GM12872 (cell line): Measurements from ENCODE around the gene PSD.

Experiments used
- TF ChIP-seq, protein P1 (sequence below): IDR thresholded peaks from 3 replicates; pipeline ENCODE4 v1.5.1; 2011; ENCODE audit warnings: low read depth, mild to moderate bottlenecking, low read length, moderate library complexity; ENCODE audit not compliant: insufficient read depth

PSD gene

GRCh38 chr10:102413806-102414561 lies 4.6 kb downstream of the PSD start:
- TF ChIP-seq, protein P1, sequence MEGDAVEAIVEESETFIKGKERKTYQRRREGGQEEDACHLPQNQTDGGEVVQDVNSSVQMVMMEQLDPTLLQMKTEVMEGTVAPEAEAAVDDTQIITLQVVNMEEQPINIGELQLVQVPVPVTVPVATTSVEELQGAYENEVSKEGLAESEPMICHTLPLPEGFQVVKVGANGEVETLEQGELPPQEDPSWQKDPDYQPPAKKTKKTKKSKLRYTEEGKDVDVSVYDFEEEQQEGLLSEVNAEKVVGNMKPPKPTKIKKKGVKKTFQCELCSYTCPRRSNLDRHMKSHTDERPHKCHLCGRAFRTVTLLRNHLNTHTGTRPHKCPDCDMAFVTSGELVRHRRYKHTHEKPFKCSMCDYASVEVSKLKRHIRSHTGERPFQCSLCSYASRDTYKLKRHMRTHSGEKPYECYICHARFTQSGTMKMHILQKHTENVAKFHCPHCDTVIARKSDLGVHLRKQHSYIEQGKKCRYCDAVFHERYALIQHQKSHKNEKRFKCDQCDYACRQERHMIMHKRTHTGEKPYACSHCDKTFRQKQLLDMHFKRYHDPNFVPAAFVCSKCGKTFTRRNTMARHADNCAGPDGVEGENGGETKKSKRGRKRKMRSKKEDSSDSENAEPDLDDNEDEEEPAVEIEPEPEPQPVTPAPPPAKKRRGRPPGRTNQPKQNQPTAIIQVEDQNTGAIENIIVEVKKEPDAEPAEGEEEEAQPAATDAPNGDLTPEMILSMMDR: no peak

DNA sequence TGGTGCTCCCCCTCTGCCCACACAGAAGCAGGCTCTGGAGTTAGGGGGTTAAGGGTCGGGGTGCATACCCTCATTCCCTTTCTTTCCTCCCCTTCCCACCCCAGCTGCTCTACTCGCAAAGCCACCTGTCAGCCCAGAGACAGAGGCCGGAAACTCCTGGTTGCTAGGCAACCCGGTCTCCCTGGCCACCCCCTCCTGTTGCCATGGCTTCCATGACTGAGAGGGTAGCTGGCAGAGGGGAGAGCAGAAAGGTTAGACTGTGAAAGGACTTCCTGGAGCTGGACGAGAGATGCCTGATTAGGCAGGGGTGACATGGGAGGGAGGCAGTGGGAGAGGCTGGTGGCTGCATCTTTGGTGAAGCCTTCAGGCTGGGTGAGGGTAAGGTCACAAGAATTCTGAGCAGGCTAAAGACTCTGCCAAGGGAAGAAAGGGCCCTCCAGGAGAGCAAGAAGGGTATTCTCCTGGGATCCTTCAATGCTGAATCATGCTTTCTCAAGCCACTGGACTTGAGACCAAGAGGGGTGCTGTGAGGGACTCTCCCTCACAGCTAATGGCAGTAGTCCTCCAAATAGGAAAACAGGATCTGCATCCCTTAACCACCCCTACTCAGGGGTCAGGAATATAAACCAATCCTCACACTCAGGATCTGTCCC lies 5.4 kb downstream of the PSD start:
- TF ChIP-seq, protein P1: no peak

DNA sequence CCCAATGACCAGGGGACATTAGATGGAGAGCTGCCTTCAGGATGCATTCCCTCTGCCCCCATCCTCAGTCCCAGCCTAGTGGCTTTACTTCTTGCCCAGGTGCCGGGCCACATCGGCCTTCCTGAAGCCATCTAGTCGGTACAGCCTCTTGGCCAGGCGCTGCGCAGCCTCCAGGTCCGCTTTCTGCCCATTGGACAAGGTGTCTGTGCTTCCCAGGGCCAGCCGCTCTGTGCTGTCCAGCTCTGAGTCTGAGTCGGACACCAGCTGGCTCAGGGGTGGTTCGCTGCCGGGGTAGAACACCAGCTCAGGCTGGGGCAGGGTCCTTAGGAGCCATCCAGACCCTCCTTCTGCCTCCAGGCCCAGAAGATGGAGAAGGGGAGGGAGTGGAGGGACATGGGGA lies 6.3 kb downstream of the PSD start:
- TF ChIP-seq, protein P1: no peak

- TF ChIP-seq, protein P1: no peak
Observed at GRCh38 chr10:102411341-102412255, 7.0 kb downstream of the PSD start.

- TF ChIP-seq, protein P1: no peak
Observed at GRCh38 chr10:102410429-102411073, 8.0 kb downstream of the PSD start.

GRCh38 chr10:102409604-102410428 lies 8.8 kb downstream of the PSD start:
- TF ChIP-seq, protein P1: no peak
